Measurements from ENCODE around the gene TUSC2.
"Not testable (repeated sequence)": the region's sequence is repeated elsewhere in the genome, so short reads cannot be mapped to it uniquely, and the experiment has no call there.

The TUSC2 gene

GRCh38 chr3:50294089-50294488 is 33.9 kb downstream of the TUSC2 start:
- DNase-seq (ENCODE audit: low read depth), result no peak

GRCh38 chr3:50293079-50293801 is 34.8 kb downstream of the TUSC2 start:
- DNase-seq (ENCODE audit: low read depth), result no peak

DNA sequence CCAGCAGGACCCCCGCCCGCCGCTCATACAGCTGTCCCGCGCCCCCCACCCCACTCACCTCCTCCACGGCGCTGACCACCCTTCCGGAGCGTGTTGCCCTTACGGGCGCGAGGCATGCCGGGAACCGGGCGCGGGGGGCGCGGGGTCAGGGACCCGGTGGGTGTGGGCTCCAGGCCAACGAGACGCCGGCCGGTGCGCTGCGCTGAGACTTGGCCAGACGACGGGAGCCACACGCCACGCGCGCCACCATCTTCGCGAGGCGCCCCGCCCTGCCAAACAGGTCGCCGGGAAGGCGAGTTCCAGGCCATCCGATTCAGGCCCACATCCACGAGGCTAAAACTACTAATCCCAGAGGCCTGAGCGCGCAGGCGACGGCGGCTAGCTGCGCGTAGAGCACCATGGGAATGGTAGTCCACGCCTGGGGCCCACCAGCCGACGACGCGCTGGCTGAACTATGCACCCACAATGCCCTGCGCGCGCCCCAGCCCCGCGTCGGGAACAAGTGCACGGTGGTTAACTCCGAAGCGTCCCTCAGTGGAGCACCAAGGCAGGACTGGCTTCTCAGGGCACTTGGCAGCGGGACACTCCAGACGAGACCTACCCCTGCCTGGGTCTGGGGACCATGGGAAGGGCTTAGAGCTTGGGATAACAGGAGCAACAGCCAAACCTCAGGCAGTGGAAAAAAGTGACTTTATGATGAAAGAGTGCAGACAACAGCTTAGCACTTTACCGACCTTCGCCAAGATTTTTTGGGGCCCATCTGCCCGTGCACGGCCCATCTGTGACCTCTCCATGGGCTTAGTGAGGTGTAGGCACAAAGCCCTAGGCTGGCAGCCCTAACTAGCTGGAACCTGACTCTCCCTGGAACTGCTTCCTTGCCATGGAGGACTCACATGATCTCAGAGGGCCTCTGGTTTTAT is 35.6 kb downstream of the TUSC2 start, which contains the start of gene IFRD2:
Gene IFRD2 (minus strand): TSS at position 271 of the 920 bp plus-strand sequence. CDS start 155 bp downstream, at position 116.
- DNase-seq (ENCODE audit: low read depth), result peak; percentile 93

DNA sequence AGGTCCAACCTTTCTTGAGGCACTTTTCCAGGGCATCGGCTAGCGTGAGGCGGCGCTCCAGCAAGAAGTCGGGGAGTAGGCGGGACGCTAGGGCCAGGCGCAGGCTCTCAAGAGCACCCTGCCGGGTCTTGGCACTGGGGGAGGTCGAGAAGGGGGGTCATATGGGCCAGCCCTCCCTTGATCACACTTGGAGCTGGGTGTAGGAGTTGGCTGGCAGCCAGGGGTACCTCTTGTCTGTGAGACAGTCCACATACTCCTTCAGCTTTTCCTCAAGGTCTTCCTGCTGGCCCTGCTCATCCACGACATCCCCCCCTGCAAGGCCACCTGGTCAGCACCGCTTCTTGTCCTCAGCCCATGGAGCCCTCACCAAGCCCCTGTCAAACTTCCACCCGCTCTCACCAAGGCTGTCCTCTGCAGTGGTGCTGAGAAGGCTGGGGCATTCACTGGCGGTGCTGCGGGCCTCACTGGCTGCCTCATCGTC is 37.8 kb downstream of the TUSC2 start:
- DNase-seq (ENCODE audit: low read depth), result no peak

GRCh38 chr3:50289130-50289529 is 38.9 kb downstream of the TUSC2 start:
- no peak for DNase-seq (ENCODE audit: low read depth)

- no peak for DNase-seq (ENCODE audit: low read depth)
These were observed 39.5 kb downstream of the TUSC2 start for GRCh38 chr3:50288387-50289007.

GRCh38 chr3:50287262-50287661 is 40.8 kb downstream of the TUSC2 start:
- DNase-seq (ENCODE audit: low read depth), result no peak

GRCh38 chr3:50286322-50287227 is 41.4 kb downstream of the TUSC2 start:
- no peak for DNase-seq (ENCODE audit: low read depth)

GRCh38 chr3:50284121-50284520 is 43.9 kb downstream of the TUSC2 start:
- not testable (repeated sequence) for DNase-seq (ENCODE audit: low read depth)

DNA sequence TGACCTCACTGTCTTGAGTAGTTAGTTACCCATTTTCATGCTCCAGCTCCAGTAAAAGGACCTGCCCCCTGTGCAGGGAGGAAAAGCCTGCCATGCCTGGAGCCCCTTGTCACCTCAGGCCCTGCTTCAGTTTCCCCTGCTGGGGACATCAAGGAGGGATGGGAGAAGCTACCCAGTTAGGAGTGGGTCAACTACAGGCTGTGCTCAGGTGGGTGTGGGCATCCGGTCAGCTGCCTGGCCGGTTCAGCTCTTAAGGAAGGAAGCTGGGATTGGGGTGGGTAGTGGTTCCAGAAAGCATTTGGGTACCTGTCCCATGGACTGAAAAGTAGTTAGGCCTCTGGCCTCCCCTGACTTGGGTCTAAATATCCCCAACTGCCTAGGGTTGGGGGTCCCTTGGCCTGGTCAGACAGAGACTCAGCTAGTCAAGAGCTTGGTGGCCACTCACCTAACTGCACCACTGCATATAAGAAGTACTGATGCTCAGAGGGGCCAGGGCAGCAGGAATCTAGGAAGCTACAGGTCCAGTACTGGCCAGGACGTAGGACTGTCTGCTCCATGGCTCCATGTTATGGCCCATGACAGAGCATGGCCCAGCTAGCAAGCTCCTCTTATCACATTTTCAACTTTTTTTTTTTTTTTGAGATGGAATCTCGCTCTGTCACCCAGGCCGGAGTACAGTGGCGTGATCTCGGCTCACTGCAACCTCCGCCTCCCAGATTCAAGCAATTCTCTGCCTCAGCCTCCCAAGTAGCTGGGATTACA is 48.6 kb downstream of the TUSC2 start:
- no peak for DNase-seq (ENCODE audit: low read depth)

DNA sequence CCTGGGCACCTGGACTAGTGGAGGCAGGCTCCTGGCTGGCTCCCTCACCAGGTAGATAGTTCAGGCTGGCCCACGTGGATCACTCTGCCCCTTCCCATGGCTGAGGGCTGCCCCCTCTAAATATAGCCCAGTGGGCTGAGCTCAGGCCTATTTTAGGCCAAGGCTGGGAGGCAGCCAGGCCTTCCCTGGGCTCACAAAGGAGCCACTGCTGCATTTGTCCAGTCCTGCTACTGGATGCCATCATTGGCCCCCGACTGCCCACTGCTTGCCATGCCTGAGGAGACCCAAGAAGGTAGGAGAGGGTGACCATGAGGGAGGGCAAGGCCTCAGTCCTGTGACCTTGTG is 49.2 kb downstream of the TUSC2 start, which contains the start of gene LSMEM2:
Gene LSMEM2 (plus strand): TSS at position 208 of the 345 bp plus-strand sequence. CDS start 27 bp downstream, at position 235.
- no peak for DNase-seq (ENCODE audit: low read depth)

GRCh38 chr3:50278123-50278879 is 49.7 kb downstream of the TUSC2 start:
- no peak for DNase-seq (ENCODE audit: low read depth)

- no peak for DNase-seq (ENCODE audit: low read depth)
These were observed 51.3 kb downstream of the TUSC2 start for GRCh38 chr3:50276762-50277101.

- no peak for DNase-seq (ENCODE audit: low read depth)
These were observed 51.8 kb downstream of the TUSC2 start for GRCh38 chr3:50275996-50276761.

DNA sequence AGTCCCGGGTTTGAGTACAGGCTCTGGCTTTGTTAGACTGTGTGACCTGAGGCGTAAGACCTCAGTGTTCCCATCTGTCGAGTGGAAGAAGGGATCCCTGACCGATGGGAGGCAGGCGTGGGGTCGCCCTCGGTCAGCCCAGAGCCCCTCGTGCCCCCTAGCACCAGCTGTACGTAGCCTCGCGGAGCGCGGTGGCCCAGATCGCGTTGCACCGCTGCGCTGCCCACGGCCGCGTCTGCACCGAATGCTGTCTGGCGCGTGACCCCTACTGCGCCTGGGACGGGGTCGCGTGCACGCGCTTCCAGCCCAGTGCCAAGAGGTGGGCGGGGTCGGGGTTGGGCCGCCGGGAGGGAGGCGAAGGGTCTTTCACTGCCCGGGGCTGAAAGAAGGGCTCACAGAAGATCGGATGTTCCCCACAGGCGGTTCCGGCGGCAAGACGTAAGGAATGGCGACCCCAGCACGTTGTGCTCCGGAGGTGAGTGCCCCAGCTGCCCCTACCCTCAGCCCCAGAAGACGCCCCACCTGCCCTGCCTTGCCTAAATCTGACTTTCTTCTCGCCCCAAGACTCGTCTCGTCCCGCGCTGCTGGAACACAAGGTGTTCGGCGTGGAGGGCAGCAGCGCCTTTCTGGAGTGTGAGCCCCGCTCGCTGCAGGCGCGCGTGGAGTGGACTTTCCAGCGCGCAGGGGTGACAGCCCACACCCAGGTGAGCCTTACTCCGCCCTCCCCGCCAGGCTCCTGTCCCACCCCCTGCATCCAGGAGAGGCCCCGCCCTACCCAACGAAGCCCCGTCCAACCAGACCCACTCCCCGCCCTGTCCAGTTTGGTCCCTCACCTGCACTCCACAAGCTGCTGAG is 52.7 kb downstream of the TUSC2 start:
- no peak for DNase-seq (ENCODE audit: low read depth)
